Esophagus muscularis mucosa (tissue), 2 donors: ENCODE measurements around the gene PDE6C.
"Not testable (repeated sequence)": the region's sequence is repeated elsewhere in the genome, so short reads cannot be mapped to it uniquely, and the experiment has no call there.

Experiments
- EP300 ChIP-seq: sonication (generic); formaldehyde crosslinking; IDR thresholded peaks from one replicate; pipeline ENCODE4 v1.6.1; 2017; ENCODE audit warnings: antibody characterized with exemption
- POLR2A ChIP-seq: fragments of 450-650 bp; IDR thresholded peaks from one replicate; pipeline ENCODE4 v1.6.1; 2017; ENCODE audit warnings: antibody characterized with exemption, moderate library complexity, mild to moderate bottlenecking, low read depth

DNA sequence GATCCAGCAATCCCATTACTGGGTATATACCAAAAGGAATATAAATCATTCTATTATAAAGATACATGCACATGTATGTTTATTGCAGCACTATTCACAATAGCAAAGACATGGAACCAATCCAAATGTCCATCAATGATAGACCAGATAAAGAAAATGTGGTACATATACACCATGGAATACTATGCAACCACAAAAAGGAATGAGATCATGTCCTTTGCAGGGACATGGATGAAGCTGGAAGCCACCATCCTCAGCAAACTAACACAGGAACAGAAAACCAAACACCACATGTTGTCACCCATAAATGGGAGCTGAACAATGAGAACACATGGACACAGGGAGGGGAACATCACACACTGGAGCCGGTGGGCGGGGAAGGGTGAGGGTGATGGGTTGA is 84.2 kb downstream of the PDE6C start:
- not testable (repeated sequence) for TF ChIP-seq EP300, POLR2A
